Psoas muscle (tissue), 8 donors: ENCODE measurements around the gene CFLAR. TPM values are rescaled to one million over a fixed set of nuclear protein-coding genes. Genes with fewer than 3 reads are reported as not detected.
"Not testable (repeated sequence)": the region's sequence is repeated elsewhere in the genome, so short reads cannot be mapped to it uniquely, and the experiment has no call there.

Source experiments
- ATAC-seq, 4 donors: fragments of 200-7000 bp; cut with Tn5 transposase; one replicate each; pipeline ENCODE4 v1.9.1; 2020; ENCODE audit warnings: moderate library complexity in 3 of 4, mild to moderate bottlenecking in 2 of 4
- DNase-seq, 2 donors: peaks; one replicate each; pipeline ENCODE4 v3.0.0-alpha.2; 2020
- H3K27ac ChIP-seq: fragments of 200-600 bp; one replicate; pipeline ENCODE4 v1.8.0; 2022
- H3K27me3 ChIP-seq, 3 donors: fragments of 200-600 bp in 1 of 3; one replicate each; pipeline versions ENCODE4 v1.6.1 to v1.8.0; 2013 to 2022; ENCODE audit warnings: low read length in 2 of 3, mild to moderate bottlenecking in 2 of 3, moderate library complexity in 1 of 3; ENCODE audit not compliant: insufficient read depth in 3 of 3
- H3K36me3 ChIP-seq, 2 donors: fragments of 200-600 bp in 1 of 2; one replicate each; pipeline versions ENCODE4 v1.6.1 to v1.8.0; 2013 to 2022; ENCODE audit warnings: low read depth in 1 of 2, mild to moderate bottlenecking in 1 of 2, moderate library complexity in 1 of 2; ENCODE audit not compliant: insufficient read depth in 1 of 2
- H3K4me1 ChIP-seq: fragments of 200-600 bp; one replicate; pipeline ENCODE4 v1.8.0; 2022
- H3K4me3 ChIP-seq: fragments of 200-600 bp; one replicate; pipeline ENCODE4 v1.8.0; 2022; ENCODE audit warnings: mild to moderate bottlenecking
- H3K9me3 ChIP-seq: fragments of 200-600 bp; one replicate; pipeline ENCODE4 v1.8.0; 2022
- CTCF ChIP-seq: fragments of 200-600 bp; IDR thresholded peaks from one replicate; pipeline ENCODE4 v1.8.0; 2022; ENCODE audit warnings: antibody characterized with exemption
- WGBS, 3 donors: extraction: QIAGEN DNeasy Blood & Tissue Kit; methylation state at CpG; one replicate each; pipeline versions ENCODE4 v1.1.6 to v1.1.7; 2013; 5-methylcytosine and 5-hydroxymethylcytosine counted together
- intact Hi-C, 2 donors: fragments of 100-400 bp; cut with DNase I; formaldehyde crosslinking; loops; one replicate each; pipeline versions ENCODE4 v1.11.0 to v1.14.2; 2022
- polyA plus RNA-seq, 3 donors: library from polyadenylated mRNA; stranded (reverse); fragments of 200-250 nt; gene quantifications; one replicate each; pipeline ENCODE4 v1.2.3, GENCODE V29; 2013
- total RNA-seq, 4 donors: library from RNA; stranded (reverse); fragmentation: NEBNext Ultra II Directional in 2 of 4; extraction: Animal tissue kit (Norgen Biotek cat#: 25700) in 2 of 4; gene quantifications; one replicate each; pipeline versions ENCODE4 v1.2.1 to v1.2.4, GENCODE V29; 2021 to 2023
- donor health status: healthy with polysubstance abuse.
- donor health status: DM: no; HTN: no; CAD: no; lungs with moderate emphysema.
- donor health status: Bipolar disorder and iron deficiency.
- donor health status: healthy.
- donor health status: DM: yes; HTN: yes; CAD: no.
- donor health status: DM: no; HTN: no; CAD: no.
- donor health status: DM: no; HTN: no; CAD: no.
- donor health status: DM: yes; HTN: yes; CAD: no.

The CFLAR gene
- total and polyA plus RNA-seq, 7 donors: 84.7 to 358 (median 340) TPM

GRCh38 chr2:201135386-201135785, 19.4 kb downstream of the CFLAR start:
- Histone ChIP-seq H3K27me3 (no peaks in the 10 kb centered on the region), H3K27ac (peak overlapping the region; percentile 100), H3K9me3 (no peaks in the 10 kb centered on the region), H3K4me3 (peak overlapping the region; percentile 26), H3K4me1 (peaks cover 65% of the 10 kb centered on the region), H3K36me3 (peaks cover 9 to 88% of the 10 kb centered on the region in 2 donors)
- ATAC-seq: peak in 1 of 4 donors; percentile 12
- intact Hi-C loops: no loop called here
- no peak for TF ChIP-seq CTCF
- 62 to 64% (median 62%) methylated on average over 4 of the region's 4 CpGs for WGBS, 3 donors
- DNase-seq: no peak

GRCh38 chr2:201136889-201137321, 20.9 kb downstream of the CFLAR start:
- no peak for TF ChIP-seq CTCF
- peaks cover 61% of the 10 kb centered on the region for H3K4me1 ChIP-seq
- WGBS, 3 donors: 36 to 73% (median 58%) methylated on average over 2 to 3 of the region's 3 CpGs
- peak overlapping the region; percentile 100 for H3K27ac ChIP-seq
- peaks cover 9 to 100% of the 10 kb centered on the region in 2 donors for H3K36me3 ChIP-seq
- H3K9me3 ChIP-seq: no peaks in the 10 kb centered on the region
- DNase-seq (peak in 1 of 2 donors; percentile 58), ATAC-seq (peak; percentile 8 to 47 (median 26))
- intact Hi-C loops: no loop called here
- H3K27me3 ChIP-seq: no peaks in the 10 kb centered on the region
- no peak overlapping the region for H3K4me3 ChIP-seq

- TF ChIP-seq CTCF: no peak
- Histone ChIP-seq H3K27ac (no peak overlapping the region), H3K9me3 (no peaks in the 10 kb centered on the region), H3K4me3 (no peak overlapping the region), H3K36me3 (peaks cover 9 to 100% of the 10 kb centered on the region in 2 donors), H3K27me3 (no peaks in the 10 kb centered on the region), H3K4me1 (peaks cover 53% of the 10 kb centered on the region)
- peak; percentile 4 to 37 (median 22) for ATAC-seq
- no peak for DNase-seq
- WGBS, 3 donors: 92 to 94% (median 94%) methylated on average over 28 of the region's 28 CpGs
- intact Hi-C loops: no loop called here
Observed at GRCh38 chr2:201137505-201138400, 21.8 kb downstream of the CFLAR start.

GRCh38 chr2:201138401-201138970, 22.5 kb downstream of the CFLAR start:
- DNase-seq (no peak), ATAC-seq (peak in 1 of 4 donors; percentile 1)
- Histone ChIP-seq H3K36me3 (peaks cover 9 to 100% of the 10 kb centered on the region in 2 donors), H3K4me1 (peaks cover 52% of the 10 kb centered on the region), H3K9me3 (no peaks in the 10 kb centered on the region), H3K4me3 (no peak overlapping the region), H3K27me3 (no peaks in the 10 kb centered on the region), H3K27ac (no peak overlapping the region)
- WGBS, 3 donors: 90 to 92% (median 92%) methylated on average over 15 of the region's 15 CpGs
- intact Hi-C loops: no loop called here
- TF ChIP-seq CTCF: no peak

GRCh38 chr2:201138986-201139781, 23.2 kb downstream of the CFLAR start:
- Histone ChIP-seq H3K27ac (peak overlapping the region; percentile 24), H3K36me3 (peaks cover 9 to 100% of the 10 kb centered on the region in 2 donors), H3K4me1 (peaks cover 55% of the 10 kb centered on the region)
- H3K9me3 ChIP-seq, ATAC-seq, intact Hi-C loops, H3K27me3 ChIP-seq, H3K4me3 ChIP-seq, DNase-seq: not testable (repeated sequence)
- WGBS, 3 donors: 65 to 72% (median 65%) methylated on average over 12 to 14 of the region's 14 CpGs
